ENCODE measurements around the gene RPS3A.

Gene RPS3A

GRCh38 chr4:151099229-151099975 is at the start of gene RPS3A:
Gene RPS3A (plus strand): TSS chr4:151099628. CDS start chr4:151099653, 25 bp downstream.
- POLR2A ChIA-PET, result no interaction called here
- TF ChIP-seq INSM2 (tag by site-specific recombination; IDR thresholded peaks at IDR 0.05) (peak; percentile 100), ZNF561 (tag by site-specific recombination; IDR thresholded peaks at IDR 0.05; ENCODE audit: borderline replicate concordance) (0 out of 2 replicates have a peak, but pooled peaks have one; percentile 20), KLF17 (tag by site-specific recombination; IDR thresholded peaks at IDR 0.05) (peak; percentile 88), ZNF112 (tag by site-specific recombination; IDR thresholded peaks at IDR 0.05) (no peak), KLF8 (tag by site-specific recombination; IDR thresholded peaks at IDR 0.05) (peak; percentile 90), KLF1 (tag by site-specific recombination; IDR thresholded peaks at IDR 0.05) (peak; percentile 66), ZNF558 (tag by site-specific recombination; IDR thresholded peaks at IDR 0.05) (peak; percentile 30; the same call in 1 of the 2 replicates), ZNF654 (tag by site-specific recombination; IDR thresholded peaks at IDR 0.05; ENCODE audit: low read depth) (peak; percentile 43), ZNF658 (tag by site-specific recombination; IDR thresholded peaks at IDR 0.05) (no peak), ZNF580 (tag by site-specific recombination; IDR thresholded peaks at IDR 0.05) (peak; percentile 63; the same call in 1 of the 2 replicates), ZSCAN18 (tag by site-specific recombination; IDR thresholded peaks at IDR 0.05) (0 out of 2 replicates have a peak, but pooled peaks have one; percentile 37), ZNF645 (tag by site-specific recombination; IDR thresholded peaks at IDR 0.05) (peak; percentile 75; the same call in 1 of the 2 replicates), ZNF501 (tag by site-specific recombination; IDR thresholded peaks at IDR 0.05) (peak; percentile 96), ZNF488 (tag by site-specific recombination; IDR thresholded peaks at IDR 0.05) (no peak), GLI2 (tag by site-specific recombination; IDR thresholded peaks at IDR 0.05; ENCODE audit: borderline replicate concordance, low read depth) (no peak), ZFP37 (tag by site-specific recombination; IDR thresholded peaks at IDR 0.05) (peak; percentile 95; the same call in 1 of the 2 replicates), ZNF629 (tag by site-specific recombination; IDR thresholded peaks at IDR 0.05) (peak; percentile 92), SCRT2 (tag by site-specific recombination; IDR thresholded peaks at IDR 0.05) (peak; percentile 63; the same call in 1 of the 2 replicates), ZBTB21 (tag by site-specific recombination; IDR thresholded peaks at IDR 0.05) (peak; percentile 89), TRIM28 (IDR thresholded peaks at IDR 0.05; ENCODE audit: borderline replicate concordance, low read length) (peak; percentile 80; the same call in 1 of the 2 replicates), ZBTB11 (tag by site-specific recombination; conservative IDR thresholded peaks at IDR 0.05; ENCODE audit: low read depth) (peak; percentile 82), ZSCAN4 (tag by site-specific recombination; IDR thresholded peaks at IDR 0.05) (0 out of 2 replicates have a peak, but pooled peaks have one; percentile 44), ZNF121 (tag by site-specific recombination; IDR thresholded peaks at IDR 0.05) (peak; percentile 32; the same call in 1 of the 2 replicates), ZNF2 (tag by site-specific recombination; IDR thresholded peaks at IDR 0.05) (peak; percentile 86; the same call in 1 of the 2 replicates), ZNF544 (tag by site-specific recombination; IDR thresholded peaks at IDR 0.05) (no peak), ZNF623 (tag by site-specific recombination; IDR thresholded peaks at IDR 0.05) (0 out of 2 replicates have a peak, but pooled peaks have one; percentile 11)

More at GRCh38 chr4:151099229-151099975, at the start of gene RPS3A:
- CTCF ChIA-PET, result interaction anchor here (0.6 to 1.0 kb wide), 3 partner anchors 9 to 1099 kb away, joined by 3 read pairs; no protein-coding TSS in a partner anchor
- Histone ChIP-seq H3K36me3 (ENCODE audit: control insufficient read depth in 2 of 2, insufficient read depth in 1 of 2, low read length in 2 of 2) (peaks cover 9 to 47% of the 10 kb centered on the region in 2 experiments), H3K9me3 (ENCODE audit: control insufficient read depth, insufficient read depth, low read depth, low read length) (no peaks in the 10 kb centered on the region), H3K4me1 (ENCODE audit: control insufficient read depth, insufficient read depth, low read length) (no peaks in the 10 kb centered on the region), H3K27ac (ENCODE audit: extremely low read depth, low read depth, low read length) (peak within 1 kb of the TSS; percentile 91), H3K4me3 (ENCODE audit: low read depth, low read length) (peak within 1 kb of the TSS; percentile 57)

Measured in HEK293 (cell line).